Measurements from ENCODE around the gene ZNF366. TPM values are rescaled to one million over a fixed set of nuclear protein-coding genes. Genes with fewer than 3 reads are reported as not detected.

The ZNF366 gene
- polyA plus RNA-seq, 1 donor (not counting 4 experiments of a cell fraction or from before 2014, with no cell fraction given): not detected

GRCh38 chr5:72408127-72408526 lies 99.1 kb downstream of the ZNF366 start:
- no peaks in the 10 kb centered on the region for H3K9me3 ChIP-seq (ENCODE audit: control insufficient read depth, low read depth, low read length)
- dilution Hi-C loops (cut with MboI; ENCODE audit: extremely low pct_ligation_motif_present, low sequenced_read_pairs): no loop called here
- no peak for FAIRE-seq
- H3K36me3 ChIP-seq (ENCODE audit: control insufficient read depth in 2 of 2, extremely low read depth in 1 of 2, insufficient read depth in 2 of 2, low read length in 2 of 2): no peaks in the 10 kb centered on the region
- no peak overlapping the region for H2AFZ ChIP-seq (ENCODE audit: control insufficient read depth, low read length)
- peaks cover 6% of the 10 kb centered on the region for H3K4me1 ChIP-seq (ENCODE audit: control insufficient read depth, extremely low read depth, insufficient read depth, low read length)
- no peak overlapping the region for H3K27ac ChIP-seq (ENCODE audit: control insufficient read depth, insufficient read depth, low read length)
- no peak overlapping the region for H3K4me3 ChIP-seq (ENCODE audit: control insufficient read depth in 2 of 3, extremely low read depth in 1 of 3, insufficient read depth in 2 of 3, low read depth in 1 of 3, low read length in 3 of 3)
- no peak for DNase-seq (ENCODE audit: low read depth, low spot score)
- H4K20me1 ChIP-seq (ENCODE audit: control insufficient read depth, extremely low read depth, insufficient read depth, low read length): no peaks in the 10 kb centered on the region
- no peak overlapping the region for H3K4me2 ChIP-seq (ENCODE audit: control insufficient read depth, extremely low read depth, insufficient read depth, low read depth, low read length)
- H3K79me2 ChIP-seq (ENCODE audit: control insufficient read depth, insufficient read depth, low read length): no peaks in the 10 kb centered on the region
- H3K9me1 ChIP-seq (ENCODE audit: control insufficient read depth, extremely low read depth, insufficient read depth, low read length): no peaks in the 10 kb centered on the region
- H3K27me3 ChIP-seq (ENCODE audit: control insufficient read depth, extremely low read depth, insufficient read depth, low read length): no peaks in the 10 kb centered on the region
- no peak for TF ChIP-seq EZH2 (IDR thresholded peaks at IDR 0.05; ENCODE audit: low read length)
- TF ChIP-seq CTCF (optimal IDR thresholded peaks at IDR 0.05 in 1 of 3, IDR thresholded peaks at IDR 0.05 in 1 of 3, conservative IDR thresholded peaks at IDR 0.05 in 1 of 3; ENCODE audit: extremely low read depth in 1 of 3, insufficient read depth in 2 of 3, low read length in 3 of 3): no peak
- no peak overlapping the region for H3K9ac ChIP-seq (ENCODE audit: control insufficient read depth, extremely low read depth, insufficient read depth, low read length)

- FAIRE-seq: no peak
Observed at GRCh38 chr5:72407541-72407940, 99.7 kb downstream of the ZNF366 start.

More at GRCh38 chr5:72407541-72407940, 99.7 kb downstream of the ZNF366 start:
- no peaks in the 10 kb centered on the region for H3K9me1 ChIP-seq (ENCODE audit: control insufficient read depth, extremely low read depth, insufficient read depth, low read length)
- peaks cover 11% of the 10 kb centered on the region for H3K4me1 ChIP-seq (ENCODE audit: control insufficient read depth, extremely low read depth, insufficient read depth, low read length)
- no peak overlapping the region for H3K27ac ChIP-seq (ENCODE audit: control insufficient read depth, insufficient read depth, low read length)
- no peaks in the 10 kb centered on the region for H3K79me2 ChIP-seq (ENCODE audit: control insufficient read depth, insufficient read depth, low read length)
- H2AFZ ChIP-seq (ENCODE audit: control insufficient read depth, low read length): no peak overlapping the region
- dilution Hi-C loops (cut with MboI; ENCODE audit: extremely low pct_ligation_motif_present, low sequenced_read_pairs): no loop called here
- H3K9ac ChIP-seq (ENCODE audit: control insufficient read depth, extremely low read depth, insufficient read depth, low read length): no peak overlapping the region
- no peaks in the 10 kb centered on the region for H3K27me3 ChIP-seq (ENCODE audit: control insufficient read depth, extremely low read depth, insufficient read depth, low read length)
- no peaks in the 10 kb centered on the region for H3K9me3 ChIP-seq (ENCODE audit: control insufficient read depth, low read depth, low read length)
- H3K36me3 ChIP-seq (ENCODE audit: control insufficient read depth in 2 of 2, extremely low read depth in 1 of 2, insufficient read depth in 2 of 2, low read length in 2 of 2): no peaks in the 10 kb centered on the region
- no peak overlapping the region for H3K4me3 ChIP-seq (ENCODE audit: control insufficient read depth in 2 of 3, extremely low read depth in 1 of 3, insufficient read depth in 2 of 3, low read depth in 1 of 3, low read length in 3 of 3)
- DNase-seq (ENCODE audit: low read depth, low spot score): no peak
- H4K20me1 ChIP-seq (ENCODE audit: control insufficient read depth, extremely low read depth, insufficient read depth, low read length): no peaks in the 10 kb centered on the region
- no peak overlapping the region for H3K4me2 ChIP-seq (ENCODE audit: control insufficient read depth, extremely low read depth, insufficient read depth, low read depth, low read length)
- TF ChIP-seq EZH2 (IDR thresholded peaks at IDR 0.05; ENCODE audit: low read length) (no peak), CTCF (optimal IDR thresholded peaks at IDR 0.05 in 1 of 3, IDR thresholded peaks at IDR 0.05 in 1 of 3, conservative IDR thresholded peaks at IDR 0.05 in 1 of 3; ENCODE audit: extremely low read depth in 1 of 3, insufficient read depth in 2 of 3, low read length in 3 of 3) (no peak)

Measured in keratinocyte (primary cell).